Activated CD8-positive, alpha-beta memory T cell treated with anti-CD3 and anti-CD28 coated beads, Interleukin-2, amount 50 U/mL, for 1 hour (primary cell): ENCODE results near the gene B3GNT5.

Experiments
- DNase-seq: peaks from one replicate; pipeline ENCODE4 v3.0.0-alpha.2; 2020; ENCODE audit errors: extremely low read depth

The B3GNT5 gene

GRCh38 chr3:183230826-183231225 lies 22.2 kb upstream of the B3GNT5 start:
- no peak for DNase-seq

GRCh38 chr3:183233966-183234365 lies 19.1 kb upstream of the B3GNT5 start:
- DNase-seq: no peak

GRCh38 chr3:183239046-183239445 lies 14.0 kb upstream of the B3GNT5 start:
- DNase-seq: no peak

- DNase-seq: no peak
Observed at GRCh38 chr3:183242431-183242830, 10.6 kb upstream of the B3GNT5 start.

- no peak for DNase-seq
Observed at GRCh38 chr3:183244219-183244618, 8.8 kb upstream of the B3GNT5 start.

GRCh38 chr3:183244981-183245476 lies 8.0 kb upstream of the B3GNT5 start:
- no peak for DNase-seq

GRCh38 chr3:183247011-183247589 lies 6.0 kb upstream of the B3GNT5 start:
- DNase-seq: no peak

- DNase-seq: no peak
Observed at GRCh38 chr3:183249006-183249718, 3.9 kb upstream of the B3GNT5 start.

- DNase-seq: no peak
Observed at GRCh38 chr3:183252118-183252782, 803 bp upstream of the B3GNT5 start.

- no peak for DNase-seq
Observed at GRCh38 chr3:183253528-183254486, 754 bp downstream of the B3GNT5 start.

- no peak for DNase-seq
Observed at GRCh38 chr3:183254487-183255347, 1.7 kb downstream of the B3GNT5 start.

GRCh38 chr3:183255348-183255730 lies 2.3 kb downstream of the B3GNT5 start:
- no peak for DNase-seq

GRCh38 chr3:183259087-183259486 lies 6.0 kb downstream of the B3GNT5 start:
- DNase-seq: no peak

GRCh38 chr3:183259621-183260020 lies 6.6 kb downstream of the B3GNT5 start:
- DNase-seq: no peak

- DNase-seq: no peak
Observed at GRCh38 chr3:183260167-183260904, 7.3 kb downstream of the B3GNT5 start.

- no peak for DNase-seq
Observed at GRCh38 chr3:183261151-183261724, 8.2 kb downstream of the B3GNT5 start.

- DNase-seq: no peak
Observed at GRCh38 chr3:183262875-183263378, 9.9 kb downstream of the B3GNT5 start.

- DNase-seq: no peak
Observed at GRCh38 chr3:183264268-183264667, 11.2 kb downstream of the B3GNT5 start.

- no peak for DNase-seq
Observed at GRCh38 chr3:183265157-183265642, 12.1 kb downstream of the B3GNT5 start.
